SK-N-SH (cell line): ENCODE results near the gene MYMK.

Experiments
- CTCF ChIP-seq: fragments of 200-600 bp; sonication (generic); IDR thresholded peaks from 2 replicates; pipeline ENCODE4 v1.6.1; 2017; ENCODE audit warnings: antibody characterized with exemption, mild to moderate bottlenecking, moderate library complexity
- EP300 ChIP-seq, 2 experiments: IDR thresholded peaks; 2 replicates each; pipeline versions ENCODE4 v1.4.0 to v1.6.1; 2012; ENCODE audit warnings: borderline replicate concordance in 1 of 2, low read depth in 1 of 2, low read length in 1 of 2
- FOXJ3 ChIP-seq: sonication (generic); formaldehyde crosslinking; IDR thresholded peaks from 2 replicates; pipeline ENCODE4 v1.5.1; 2020; ENCODE audit warnings: mild to moderate bottlenecking, missing genetic modification reagents
- MAX ChIP-seq: IDR thresholded peaks from 2 replicates; pipeline ENCODE4 v1.4.0; 2012; ENCODE audit warnings: low read depth
- NFIC ChIP-seq: IDR thresholded peaks from 2 replicates; pipeline ENCODE4 v1.4.0; 2012; ENCODE audit warnings: borderline replicate concordance
- POLR2AphosphoS5 ChIP-seq: IDR thresholded peaks from 2 replicates; pipeline ENCODE4 v1.6.1; 2012; ENCODE audit warnings: low read depth, low read length
- RAD21 ChIP-seq: IDR thresholded peaks from 2 replicates; pipeline ENCODE4 v1.6.1; 2012; ENCODE audit warnings: mild to moderate bottlenecking, low read length
- SIN3A ChIP-seq: IDR thresholded peaks from 2 replicates; pipeline ENCODE4 v1.6.1; 2012; ENCODE audit warnings: low read depth, mild to moderate bottlenecking, low read length, moderate library complexity, borderline replicate concordance
- USF1 ChIP-seq: IDR thresholded peaks from 2 replicates; pipeline ENCODE4 v1.4.0; 2012; ENCODE audit warnings: low read depth, borderline replicate concordance
- USF2 ChIP-seq: fragments of 150-350 bp; IDR thresholded peaks from 2 replicates; pipeline ENCODE4 v1.6.1; 2017; ENCODE audit warnings: antibody characterized with exemption, low read length, low read depth, borderline replicate concordance
- YY1 ChIP-seq: IDR thresholded peaks from 2 replicates; pipeline ENCODE4 v1.4.0; 2012; ENCODE audit warnings: low read depth, mild to moderate bottlenecking

GRCh38 chr9:133562611-133563290 lies 38.0 kb upstream of the MYMK start:
- TF ChIP-seq RAD21 (no peak), CTCF (no peak), SIN3A (no peak), EP300 (IDR thresholded peaks at IDR 0.05; ENCODE audit: borderline replicate concordance in 1 of 2, low read depth in 1 of 2, low read length in 1 of 2) (no peak), NFIC (no peak), POLR2AphosphoS5 (no peak), MAX (no peak), USF1 (no peak), YY1 (no peak), USF2 (no peak), FOXJ3 (CRISPR knock-in tag) (no peak)
